ENCODE data around the gene PCSK2. TPM values are rescaled to one million over a fixed set of nuclear protein-coding genes. Genes with fewer than 3 reads are reported as not detected.

Gene PCSK2
- total RNA-seq, 4 donors from 2014 or later: under 0.01 to 0.18 (median 0.18) TPM; not detected in 1

DNA sequence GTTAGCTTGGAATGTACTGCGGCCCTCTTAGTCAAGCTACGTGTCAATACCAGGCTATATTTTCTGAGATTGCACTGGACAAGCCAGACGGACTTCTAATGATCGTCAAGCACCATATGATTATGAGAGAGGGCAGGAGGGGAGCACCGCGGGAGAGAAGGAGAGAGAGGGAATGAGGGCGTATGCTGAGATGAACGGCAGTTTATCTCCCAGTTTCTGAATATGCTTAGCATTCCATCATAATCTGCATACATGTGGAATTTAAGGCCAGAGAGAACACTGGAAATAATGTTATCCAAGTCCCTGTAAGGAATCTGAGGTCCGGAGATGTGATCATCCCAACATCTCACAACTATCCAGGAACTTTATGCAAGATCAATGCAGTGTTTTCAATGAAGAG, 244.1 kb downstream of the PCSK2 start:
- no peaks in the 10 kb centered on the region for H3K36me3 ChIP-seq
- no peak for DNase-seq
- H3K4me3 ChIP-seq: no peak overlapping the region
- H3K4me1 ChIP-seq: no peaks in the 10 kb centered on the region
- WGBS, 2 donors: 86 to 87% methylated on average over 9 of the region's 9 CpGs
- H3K27me3 ChIP-seq: peaks cover 0 to 4% (median 0%) of the 10 kb centered on the region in 4 donors
- intact Hi-C loops (cut with DNase I): no loop called here
- no peak for TF ChIP-seq POLR2A (IDR thresholded peaks at IDR 0.05)
- TF ChIP-seq, protein P1, sequence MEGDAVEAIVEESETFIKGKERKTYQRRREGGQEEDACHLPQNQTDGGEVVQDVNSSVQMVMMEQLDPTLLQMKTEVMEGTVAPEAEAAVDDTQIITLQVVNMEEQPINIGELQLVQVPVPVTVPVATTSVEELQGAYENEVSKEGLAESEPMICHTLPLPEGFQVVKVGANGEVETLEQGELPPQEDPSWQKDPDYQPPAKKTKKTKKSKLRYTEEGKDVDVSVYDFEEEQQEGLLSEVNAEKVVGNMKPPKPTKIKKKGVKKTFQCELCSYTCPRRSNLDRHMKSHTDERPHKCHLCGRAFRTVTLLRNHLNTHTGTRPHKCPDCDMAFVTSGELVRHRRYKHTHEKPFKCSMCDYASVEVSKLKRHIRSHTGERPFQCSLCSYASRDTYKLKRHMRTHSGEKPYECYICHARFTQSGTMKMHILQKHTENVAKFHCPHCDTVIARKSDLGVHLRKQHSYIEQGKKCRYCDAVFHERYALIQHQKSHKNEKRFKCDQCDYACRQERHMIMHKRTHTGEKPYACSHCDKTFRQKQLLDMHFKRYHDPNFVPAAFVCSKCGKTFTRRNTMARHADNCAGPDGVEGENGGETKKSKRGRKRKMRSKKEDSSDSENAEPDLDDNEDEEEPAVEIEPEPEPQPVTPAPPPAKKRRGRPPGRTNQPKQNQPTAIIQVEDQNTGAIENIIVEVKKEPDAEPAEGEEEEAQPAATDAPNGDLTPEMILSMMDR (IDR thresholded peaks at IDR 0.05): no peak
- no peaks in the 10 kb centered on the region for H3K9me3 ChIP-seq
- no peak overlapping the region for H3K27ac ChIP-seq

- Histone ChIP-seq H3K27ac (no peak overlapping the region), H3K36me3 (no peaks in the 10 kb centered on the region), H3K27me3 (peaks cover 0 to 3% (median 0%) of the 10 kb centered on the region in 4 donors), H3K4me1 (no peaks in the 10 kb centered on the region), H3K4me3 (no peak overlapping the region), H3K9me3 (no peaks in the 10 kb centered on the region)
- DNase-seq: no peak
- WGBS, 2 donors: 67 to 82% methylated on average over 6 to 7 of the region's 10 CpGs
- intact Hi-C loops (cut with DNase I): no loop called here
- TF ChIP-seq, protein P1 (IDR thresholded peaks at IDR 0.05): no peak
- TF ChIP-seq POLR2A (IDR thresholded peaks at IDR 0.05): no peak
Measured at GRCh38 chr20:17471606-17472187, 244.9 kb downstream of the PCSK2 start.

GRCh38 chr20:17473659-17474058, 246.8 kb downstream of the PCSK2 start:
- Histone ChIP-seq H3K4me1 (no peaks in the 10 kb centered on the region), H3K4me3 (no peak overlapping the region), H3K27ac (no peak overlapping the region), H3K36me3 (no peaks in the 10 kb centered on the region), H3K9me3 (no peaks in the 10 kb centered on the region), H3K27me3 (no peaks in the 10 kb centered on the region)
- no peak for DNase-seq
- 75 to 89% methylated on average over 2 to 6 of the region's 6 CpGs for WGBS, 2 donors
- TF ChIP-seq POLR2A (IDR thresholded peaks at IDR 0.05): no peak
- TF ChIP-seq, protein P1 (IDR thresholded peaks at IDR 0.05): no peak
- intact Hi-C loops (cut with DNase I): no loop called here

DNA sequence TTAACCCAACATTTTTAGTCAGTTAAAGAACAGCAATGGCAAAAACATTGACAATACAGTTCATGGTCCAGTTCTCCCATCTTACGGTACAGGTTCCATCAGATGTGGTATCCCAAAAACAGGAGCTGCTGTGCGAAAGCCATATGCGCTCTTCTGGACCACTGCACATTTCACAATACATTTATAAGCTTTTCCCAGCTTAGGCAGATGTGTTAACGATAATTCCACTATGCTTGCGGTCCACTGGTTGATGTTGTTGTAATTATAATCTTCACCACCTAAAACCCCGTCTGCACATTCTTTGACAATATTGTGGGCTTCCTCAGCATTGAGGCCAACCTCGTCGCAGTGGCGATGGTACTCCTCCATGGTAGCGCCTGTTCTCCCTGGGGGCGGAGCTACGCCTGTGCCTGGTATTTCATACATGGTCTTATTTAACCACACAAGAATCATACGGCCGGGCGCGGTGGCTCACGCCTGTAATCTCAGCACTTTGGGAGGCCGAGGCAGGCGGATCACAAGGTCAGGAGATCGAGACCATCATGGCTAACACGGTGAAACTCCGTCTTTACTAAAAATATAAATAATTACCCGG, 252.3 kb downstream of the PCSK2 start:
- Histone ChIP-seq H3K36me3 (no peaks in the 10 kb centered on the region), H3K4me3 (no peak overlapping the region), H3K4me1 (no peaks in the 10 kb centered on the region), H3K9me3 (no peaks in the 10 kb centered on the region), H3K27ac (no peak overlapping the region), H3K27me3 (peaks cover 0 to 7% (median 0%) of the 10 kb centered on the region in 4 donors)
- DNase-seq: no peak
- TF ChIP-seq, protein P1 (IDR thresholded peaks at IDR 0.05): no peak
- no peak for TF ChIP-seq POLR2A (IDR thresholded peaks at IDR 0.05)
- intact Hi-C loops (cut with DNase I): no loop called here
- 94 to 95% methylated on average over 12 to 22 of the region's 23 CpGs for WGBS, 2 donors

GRCh38 chr20:17480696-17481095, 253.9 kb downstream of the PCSK2 start:
- Histone ChIP-seq H3K27me3 (peaks cover 0 to 10% (median 0%) of the 10 kb centered on the region in 4 donors), H3K4me1 (no peaks in the 10 kb centered on the region), H3K9me3 (no peaks in the 10 kb centered on the region), H3K36me3 (no peaks in the 10 kb centered on the region), H3K27ac (no peak overlapping the region), H3K4me3 (no peak overlapping the region)
- intact Hi-C loops (cut with DNase I): no loop called here
- 84 to 85% methylated on average over 10 to 11 of the region's 11 CpGs for WGBS, 2 donors
- no peak for DNase-seq
- TF ChIP-seq, protein P1 (IDR thresholded peaks at IDR 0.05): no peak
- TF ChIP-seq POLR2A (IDR thresholded peaks at IDR 0.05): no peak

Data from esophagus squamous epithelium (tissue), 5 donors.